ENCODE measurements around the gene HNRNPD.
A peak's percentile ranks its signal among the peaks of the same experiment; 100 is the strongest.
"Not testable (repeated sequence)": the region's sequence is repeated elsewhere in the genome, so short reads cannot be mapped to it uniquely, and the experiment has no call there.

The HNRNPD gene

GRCh38 chr4:82373816-82374625, at the start of gene HNRNPD:
TSS of gene HNRNPD (minus strand) at chr4:82373991. CDS start at chr4:82373678, 313 bp downstream.
- peak; percentile 99 for DNase-seq (ENCODE audit: low read depth)
- H3K4me3 ChIP-seq (ENCODE audit: low read depth, low read length), result peak within 1 kb of the TSS; percentile 90
- TF ChIP-seq MYC (IDR thresholded peaks at IDR 0.05; ENCODE audit: low read depth, low read length) (peak; percentile 64), CTCF (IDR thresholded peaks at IDR 0.05; ENCODE audit: low read depth, low read length) (no peak), MAX (IDR thresholded peaks at IDR 0.05; ENCODE audit: low read depth, low read length) (peak; percentile 83), POLR2A (IDR thresholded peaks at IDR 0.05; ENCODE audit: extremely low read depth, insufficient read length) (peak; percentile 55)

- DNase-seq (ENCODE audit: low read depth), result no peak
- TF ChIP-seq MYC (IDR thresholded peaks at IDR 0.05; ENCODE audit: low read depth, low read length) (no peak), POLR2A (IDR thresholded peaks at IDR 0.05; ENCODE audit: extremely low read depth, insufficient read length) (no peak), MAX (IDR thresholded peaks at IDR 0.05; ENCODE audit: low read depth, low read length) (no peak), CTCF (IDR thresholded peaks at IDR 0.05; ENCODE audit: low read depth, low read length) (no peak)
- H3K4me3 ChIP-seq (ENCODE audit: low read depth, low read length), result no peak overlapping the region
Measured at GRCh38 chr4:82422616-82423015, 48.8 kb upstream of the HNRNPD start.

- peak; percentile 34 for DNase-seq (ENCODE audit: low read depth)
- no peak overlapping the region for H3K4me3 ChIP-seq (ENCODE audit: low read depth, low read length)
- TF ChIP-seq MAX (IDR thresholded peaks at IDR 0.05; ENCODE audit: low read depth, low read length), result no peak
- TF ChIP-seq CTCF (IDR thresholded peaks at IDR 0.05; ENCODE audit: low read depth, low read length), result no peak
- no peak for TF ChIP-seq MYC (IDR thresholded peaks at IDR 0.05; ENCODE audit: low read depth, low read length)
- TF ChIP-seq POLR2A (IDR thresholded peaks at IDR 0.05; ENCODE audit: extremely low read depth, insufficient read length), result peak; percentile 30
Measured at GRCh38 chr4:82421796-82422560, 48.2 kb upstream of the HNRNPD start.

- DNase-seq (ENCODE audit: low read depth), result peak; percentile 50
- TF ChIP-seq MYC (IDR thresholded peaks at IDR 0.05; ENCODE audit: low read depth, low read length), result no peak
- no peak for TF ChIP-seq POLR2A (IDR thresholded peaks at IDR 0.05; ENCODE audit: extremely low read depth, insufficient read length)
- no peak for TF ChIP-seq MAX (IDR thresholded peaks at IDR 0.05; ENCODE audit: low read depth, low read length)
- no peak for TF ChIP-seq CTCF (IDR thresholded peaks at IDR 0.05; ENCODE audit: low read depth, low read length)
- no peak overlapping the region for H3K4me3 ChIP-seq (ENCODE audit: low read depth, low read length)
Measured at GRCh38 chr4:82419451-82419850, 45.7 kb upstream of the HNRNPD start.

GRCh38 chr4:82415922-82416365, 42.2 kb upstream of the HNRNPD start:
- TF ChIP-seq MYC (IDR thresholded peaks at IDR 0.05; ENCODE audit: low read depth, low read length) (no peak), MAX (IDR thresholded peaks at IDR 0.05; ENCODE audit: low read depth, low read length) (no peak), CTCF (IDR thresholded peaks at IDR 0.05; ENCODE audit: low read depth, low read length) (no peak), POLR2A (IDR thresholded peaks at IDR 0.05; ENCODE audit: extremely low read depth, insufficient read length) (no peak)
- no peak overlapping the region for H3K4me3 ChIP-seq (ENCODE audit: low read depth, low read length)
- no peak for DNase-seq (ENCODE audit: low read depth)

GRCh38 chr4:82415061-82415460, 41.3 kb upstream of the HNRNPD start:
- H3K4me3 ChIP-seq (ENCODE audit: low read depth, low read length); DNase-seq (ENCODE audit: low read depth): not testable (repeated sequence)
